Neural crest cell (in vitro differentiated cells): Measurements from ENCODE around the gene VASH1. TPM values are rescaled to one million over a fixed set of nuclear protein-coding genes. Genes with fewer than 3 reads are reported as not detected.
A peak's percentile ranks its signal among the peaks of the same experiment; 100 is the strongest.

Source experiments
- DNase-seq: peaks from one replicate; pipeline ENCODE4 v3.0.0; 2021; ENCODE audit warnings: low read depth, mixed read lengths, low spot score
- H3K27ac Mint-ChIP-seq: one replicate; pipeline ENCODE4 v1.8.0; 2021; ENCODE audit warnings: mild to moderate bottlenecking, mixed read lengths; ENCODE audit not compliant: unreplicated experiment
- H3K27me3 Mint-ChIP-seq: 2 replicates; pipeline ENCODE4 v1.8.0; 2021; ENCODE audit warnings: low read depth, mild to moderate bottlenecking, mixed read lengths
- H3K36me3 Mint-ChIP-seq: 2 replicates; pipeline ENCODE4 v1.8.0; 2021; ENCODE audit warnings: low read depth, mild to moderate bottlenecking, mixed read lengths
- H3K4me1 Mint-ChIP-seq: 2 replicates; pipeline ENCODE4 v1.8.0; 2021; ENCODE audit warnings: mixed read lengths
- H3K4me3 Mint-ChIP-seq: one replicate; pipeline ENCODE4 v1.8.0; 2021; ENCODE audit warnings: mild to moderate bottlenecking, mixed read lengths
- H3K9me3 Mint-ChIP-seq: 2 replicates; pipeline ENCODE4 v1.8.0; 2021; ENCODE audit warnings: mixed read lengths
- total RNA-seq: library from RNA; stranded (reverse); gene quantifications from 2 replicates; pipeline ENCODE4 v1.2.1, GENCODE V29; 2021
- TF ChIP-seq, protein P1 (sequence below): fragments of 200-600 bp; sonication (generic); conservative IDR thresholded peaks from 2 replicates; pipeline ENCODE4 v1.5.0; 2021; ENCODE audit warnings: antibody characterized with exemption, mild to moderate bottlenecking

Gene VASH1
- total RNA-seq, 1 donor from 2014 or later = 72.0 TPM

DNA sequence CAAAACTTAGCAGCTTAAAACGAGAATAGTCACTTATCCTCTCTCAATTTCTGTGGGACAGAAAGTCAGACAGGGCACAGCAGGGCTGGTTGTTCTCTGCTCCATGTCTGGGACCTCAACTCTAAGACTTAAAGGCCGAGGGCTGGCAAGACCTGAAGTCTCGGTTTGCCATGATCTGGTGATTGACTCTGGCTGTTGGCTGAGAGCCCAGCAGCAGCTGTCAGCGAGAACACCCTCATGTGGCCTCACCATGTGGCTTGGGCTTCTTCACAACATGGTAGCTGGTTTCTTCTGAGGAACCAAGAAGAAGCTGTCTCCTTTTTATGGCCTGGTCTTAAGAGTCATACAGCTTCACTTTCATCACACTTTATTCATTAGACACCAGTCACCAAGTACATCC is 1.7 kb upstream of the VASH1 start:
- Mint-ChIP-seq H3K4me3 (peak overlapping the region; percentile 2), H3K27ac (no peak overlapping the region), H3K4me1 (peaks cover 38% of the 10 kb centered on the region), H3K27me3 (peaks cover 2% of the 10 kb centered on the region), H3K9me3 (no peaks in the 10 kb centered on the region), H3K36me3 (no peaks in the 10 kb centered on the region)
- peak; percentile 0 for DNase-seq
- TF ChIP-seq, protein P1, sequence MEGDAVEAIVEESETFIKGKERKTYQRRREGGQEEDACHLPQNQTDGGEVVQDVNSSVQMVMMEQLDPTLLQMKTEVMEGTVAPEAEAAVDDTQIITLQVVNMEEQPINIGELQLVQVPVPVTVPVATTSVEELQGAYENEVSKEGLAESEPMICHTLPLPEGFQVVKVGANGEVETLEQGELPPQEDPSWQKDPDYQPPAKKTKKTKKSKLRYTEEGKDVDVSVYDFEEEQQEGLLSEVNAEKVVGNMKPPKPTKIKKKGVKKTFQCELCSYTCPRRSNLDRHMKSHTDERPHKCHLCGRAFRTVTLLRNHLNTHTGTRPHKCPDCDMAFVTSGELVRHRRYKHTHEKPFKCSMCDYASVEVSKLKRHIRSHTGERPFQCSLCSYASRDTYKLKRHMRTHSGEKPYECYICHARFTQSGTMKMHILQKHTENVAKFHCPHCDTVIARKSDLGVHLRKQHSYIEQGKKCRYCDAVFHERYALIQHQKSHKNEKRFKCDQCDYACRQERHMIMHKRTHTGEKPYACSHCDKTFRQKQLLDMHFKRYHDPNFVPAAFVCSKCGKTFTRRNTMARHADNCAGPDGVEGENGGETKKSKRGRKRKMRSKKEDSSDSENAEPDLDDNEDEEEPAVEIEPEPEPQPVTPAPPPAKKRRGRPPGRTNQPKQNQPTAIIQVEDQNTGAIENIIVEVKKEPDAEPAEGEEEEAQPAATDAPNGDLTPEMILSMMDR = no peak

DNA sequence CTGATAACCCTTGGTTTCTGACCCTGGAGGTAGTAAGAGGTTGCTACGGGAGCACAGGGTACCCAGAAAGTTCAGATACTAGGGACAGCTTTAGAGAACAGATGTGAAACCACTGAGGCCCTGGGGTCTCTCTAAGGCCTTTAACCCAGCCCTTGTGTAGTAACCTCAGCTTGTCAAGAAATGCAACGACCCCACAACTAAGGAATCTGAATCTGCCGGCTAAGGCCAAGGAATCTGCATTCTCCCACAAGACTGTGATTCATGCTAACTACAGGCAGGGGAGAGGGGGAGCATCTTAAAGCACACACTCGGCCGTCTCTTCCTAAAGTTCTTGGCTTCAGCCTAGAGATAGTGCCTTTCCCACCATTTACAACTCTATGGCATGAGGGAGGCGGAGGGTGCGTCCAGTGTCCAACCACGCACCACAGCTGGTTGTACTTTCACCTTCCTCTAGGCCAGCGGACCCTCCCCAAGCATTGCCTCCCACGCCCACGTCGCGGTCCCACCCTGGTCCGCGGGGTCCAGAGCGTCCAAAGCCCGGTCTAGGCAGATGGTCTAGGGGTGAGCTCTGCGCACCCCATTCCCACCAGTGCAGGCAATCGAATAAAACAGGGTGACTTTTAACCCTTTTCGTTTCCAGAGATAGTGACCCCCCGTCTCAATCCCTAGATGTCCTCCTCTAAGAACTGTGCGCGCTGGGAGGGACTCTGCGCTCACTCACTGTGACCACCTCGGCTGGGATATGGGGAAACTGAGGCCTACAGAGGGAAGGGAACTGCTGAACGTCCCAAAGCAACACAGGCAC is 735 bp upstream of the VASH1 start:
- no peaks in the 10 kb centered on the region for H3K36me3 Mint-ChIP-seq
- peak; percentile 0 for DNase-seq
- H3K27ac Mint-ChIP-seq = peak overlapping the region; percentile 69
- peaks cover 44% of the 10 kb centered on the region for H3K4me1 Mint-ChIP-seq
- no peaks in the 10 kb centered on the region for H3K9me3 Mint-ChIP-seq
- H3K27me3 Mint-ChIP-seq = peaks cover 2% of the 10 kb centered on the region
- TF ChIP-seq, protein P1 = no peak
- peak overlapping the region; percentile 88 for H3K4me3 Mint-ChIP-seq

DNA sequence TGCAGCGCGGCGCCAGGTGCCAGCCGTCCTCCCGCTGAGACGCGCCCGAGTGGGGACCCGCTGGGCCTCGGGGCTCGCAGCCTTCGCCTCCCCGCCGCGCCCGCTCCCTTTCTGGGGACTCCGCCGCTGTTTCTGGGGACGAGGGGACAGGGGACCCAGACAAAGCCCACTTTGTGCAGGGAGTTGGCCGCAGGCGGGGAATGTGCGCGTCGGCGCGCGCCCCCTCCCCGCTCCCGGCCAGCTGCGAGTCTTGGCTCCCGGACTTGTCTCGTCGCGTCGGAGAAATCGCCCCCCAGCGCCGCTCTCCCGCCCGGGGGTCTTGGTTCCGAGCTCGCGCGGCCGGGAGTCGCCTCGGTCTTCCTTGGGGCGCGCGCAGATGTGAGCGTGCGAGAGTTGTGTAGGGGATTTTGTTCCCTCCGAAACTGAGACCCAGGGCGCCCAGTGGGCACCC is 717 bp downstream of the VASH1 start:
- Mint-ChIP-seq H3K27me3 (peaks cover 2% of the 10 kb centered on the region), H3K9me3 (no peaks in the 10 kb centered on the region), H3K27ac (peak overlapping the region; percentile 94), H3K4me1 (peaks cover 44% of the 10 kb centered on the region), H3K4me3 (peak overlapping the region; percentile 98), H3K36me3 (peaks cover 3% of the 10 kb centered on the region)
- TF ChIP-seq, protein P1 = no peak
- peak; percentile 46 for DNase-seq

DNA sequence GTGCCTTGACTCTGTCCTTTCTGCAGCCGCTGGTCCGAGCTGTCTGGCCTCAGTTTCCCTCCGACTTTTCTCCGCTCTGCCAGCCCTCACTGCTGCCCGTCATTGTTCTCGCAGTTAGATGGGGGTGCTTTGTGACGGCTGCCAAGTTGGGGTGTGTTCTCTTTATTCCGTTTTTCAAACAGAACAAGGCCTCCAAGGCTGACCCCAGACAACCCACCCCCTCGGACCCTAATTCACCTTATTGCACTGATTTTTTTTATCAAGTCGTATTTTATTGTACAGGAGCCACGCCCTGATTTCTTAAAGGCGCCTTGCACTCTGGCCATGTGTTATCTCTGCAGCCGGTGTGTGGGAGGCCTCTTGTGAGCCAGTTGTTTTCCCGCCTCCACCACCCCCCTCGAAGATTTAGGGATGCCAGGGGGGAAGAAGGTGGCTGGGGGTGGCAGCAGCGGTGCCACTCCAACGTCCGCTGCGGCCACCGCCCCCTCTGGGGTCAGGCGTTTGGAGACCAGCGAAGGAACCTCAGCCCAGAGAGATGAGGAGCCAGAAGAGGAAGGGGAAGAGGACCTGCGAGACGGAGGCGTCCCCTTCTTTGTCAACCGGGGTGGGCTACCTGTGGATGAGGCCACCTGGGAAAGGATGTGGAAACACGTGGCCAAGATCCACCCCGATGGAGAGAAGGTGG is 1.3 kb downstream of the VASH1 start:
- H3K4me3 Mint-ChIP-seq = peak overlapping the region; percentile 98
- H3K36me3 Mint-ChIP-seq = peaks cover 3% of the 10 kb centered on the region
- peak overlapping the region; percentile 94 for H3K27ac Mint-ChIP-seq
- peaks cover 2% of the 10 kb centered on the region for H3K27me3 Mint-ChIP-seq
- TF ChIP-seq, protein P1 = no peak
- no peaks in the 10 kb centered on the region for H3K9me3 Mint-ChIP-seq
- H3K4me1 Mint-ChIP-seq = peaks cover 46% of the 10 kb centered on the region
- DNase-seq = no peak

DNA sequence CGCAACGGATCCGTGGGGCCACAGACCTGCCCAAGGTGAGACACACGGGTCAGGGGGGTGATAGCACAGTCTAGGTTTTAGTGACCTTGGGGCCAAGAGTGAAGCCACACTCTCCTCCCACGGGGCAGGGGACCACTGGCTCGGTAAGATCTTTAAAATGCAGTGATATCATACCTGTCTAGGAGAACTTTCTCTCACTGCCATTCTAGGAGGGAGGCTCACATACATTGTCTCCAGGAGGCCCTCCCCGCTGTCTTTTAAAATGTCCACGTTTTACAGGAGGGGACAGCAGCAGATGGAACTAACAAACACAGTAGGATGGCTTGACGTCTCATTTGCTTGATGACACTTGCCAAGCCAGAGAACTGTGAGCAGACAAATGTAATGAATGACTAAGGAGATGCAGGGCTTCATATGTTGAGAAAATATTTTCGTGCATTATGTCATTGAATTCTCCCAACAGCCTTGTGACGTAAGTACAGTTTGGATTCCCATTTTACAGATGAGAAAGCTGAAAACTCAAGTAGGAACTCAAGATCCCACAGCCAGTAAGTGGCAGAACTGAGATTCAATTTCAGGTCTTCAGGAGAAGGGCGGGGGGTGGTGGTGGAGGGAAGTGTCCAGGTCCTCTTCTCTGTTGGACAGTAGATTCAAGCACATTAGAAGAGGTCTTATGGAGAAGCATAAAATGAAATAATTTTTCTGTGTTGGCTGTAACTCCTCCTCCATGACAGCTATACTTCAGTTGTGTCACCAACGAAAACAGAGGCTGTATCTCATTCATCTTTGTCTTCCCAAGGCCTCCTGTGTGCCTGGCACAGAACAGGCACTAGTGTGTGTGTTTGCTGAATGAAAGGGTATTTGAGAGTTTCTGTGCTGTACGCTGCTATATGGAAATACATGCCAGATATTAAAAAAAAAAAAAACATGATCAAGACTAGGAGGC is 2.1 kb downstream of the VASH1 start:
- Mint-ChIP-seq H3K4me3 (peak overlapping the region; percentile 98), H3K27me3 (peaks cover 2% of the 10 kb centered on the region), H3K9me3 (no peaks in the 10 kb centered on the region), H3K36me3 (peaks cover 3% of the 10 kb centered on the region), H3K27ac (no peak overlapping the region), H3K4me1 (peaks cover 54% of the 10 kb centered on the region)
- no peak for DNase-seq
- TF ChIP-seq, protein P1 = no peak
